ENCODE measurements around the gene SELENOH. TPM values are rescaled to one million over a fixed set of nuclear protein-coding genes. Genes with fewer than 3 reads are reported as not detected.
A peak's percentile ranks its signal among the peaks of the same experiment; 100 is the strongest.

Gene SELENOH
- total and polyA plus RNA-seq, 9 of the 15 experiments (the other 6 are each of a cell fraction or from before 2014, with no cell fraction given): 16.6 to 299 (median 118) TPM

DNA sequence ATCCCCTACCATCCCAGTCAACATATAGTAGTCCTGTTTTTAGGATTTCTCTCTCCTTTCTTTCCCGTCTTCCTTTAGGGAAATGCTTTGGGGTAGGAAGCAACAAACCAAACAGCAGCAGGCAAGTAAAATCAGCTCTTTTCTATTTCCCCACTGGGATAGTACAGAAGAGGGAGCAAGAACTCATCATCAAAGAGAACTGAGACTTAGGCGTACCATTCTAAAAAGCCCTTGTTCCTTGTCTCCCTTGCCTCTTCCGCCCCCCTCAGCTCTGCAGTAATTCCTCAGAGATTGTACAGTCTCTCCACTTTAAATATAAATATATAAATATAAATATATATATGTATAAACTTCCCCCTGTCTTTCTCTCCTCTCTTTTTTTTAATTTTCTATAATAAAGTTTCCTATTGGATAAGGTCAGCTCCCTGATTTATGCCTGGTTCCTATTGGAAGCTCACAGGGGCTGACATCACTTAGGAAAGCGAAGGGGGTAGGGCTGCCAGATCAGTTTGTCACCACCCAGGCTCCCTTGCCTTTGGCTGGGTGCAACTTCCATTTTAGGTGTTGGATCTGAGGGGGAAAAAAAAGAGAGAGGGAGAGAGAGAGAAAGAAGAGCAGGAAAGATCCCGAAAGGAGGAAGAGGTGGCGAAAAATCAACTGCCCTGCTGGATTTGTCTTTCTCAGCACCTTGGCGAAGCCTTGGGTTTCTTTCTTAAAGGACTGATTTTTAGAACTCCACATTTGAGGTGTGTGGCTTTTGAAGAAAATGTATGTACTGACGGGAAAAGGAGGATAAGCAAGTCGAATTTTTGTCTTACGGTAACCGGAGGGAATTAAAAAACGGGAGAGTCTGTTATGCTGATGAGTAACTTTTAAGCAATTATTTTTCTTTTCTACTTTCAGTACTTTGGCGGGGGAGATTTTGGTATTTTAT, 20.3 kb downstream of the SELENOH start, which contains the start of gene CTNND1 (continued):
- TF ChIP-seq, protein P1, sequence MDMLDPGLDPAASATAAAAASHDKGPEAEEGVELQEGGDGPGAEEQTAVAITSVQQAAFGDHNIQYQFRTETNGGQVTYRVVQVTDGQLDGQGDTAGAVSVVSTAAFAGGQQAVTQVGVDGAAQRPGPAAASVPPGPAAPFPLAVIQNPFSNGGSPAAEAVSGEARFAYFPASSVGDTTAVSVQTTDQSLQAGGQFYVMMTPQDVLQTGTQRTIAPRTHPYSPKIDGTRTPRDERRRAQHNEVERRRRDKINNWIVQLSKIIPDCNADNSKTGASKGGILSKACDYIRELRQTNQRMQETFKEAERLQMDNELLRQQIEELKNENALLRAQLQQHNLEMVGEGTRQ (CRISPR knock-in tag; IDR thresholded peaks at IDR 0.05): no peak
- no peak for TF ChIP-seq ZNF41 (CRISPR knock-in tag; conservative IDR thresholded peaks at IDR 0.05)
- TF ChIP-seq, protein P2, sequence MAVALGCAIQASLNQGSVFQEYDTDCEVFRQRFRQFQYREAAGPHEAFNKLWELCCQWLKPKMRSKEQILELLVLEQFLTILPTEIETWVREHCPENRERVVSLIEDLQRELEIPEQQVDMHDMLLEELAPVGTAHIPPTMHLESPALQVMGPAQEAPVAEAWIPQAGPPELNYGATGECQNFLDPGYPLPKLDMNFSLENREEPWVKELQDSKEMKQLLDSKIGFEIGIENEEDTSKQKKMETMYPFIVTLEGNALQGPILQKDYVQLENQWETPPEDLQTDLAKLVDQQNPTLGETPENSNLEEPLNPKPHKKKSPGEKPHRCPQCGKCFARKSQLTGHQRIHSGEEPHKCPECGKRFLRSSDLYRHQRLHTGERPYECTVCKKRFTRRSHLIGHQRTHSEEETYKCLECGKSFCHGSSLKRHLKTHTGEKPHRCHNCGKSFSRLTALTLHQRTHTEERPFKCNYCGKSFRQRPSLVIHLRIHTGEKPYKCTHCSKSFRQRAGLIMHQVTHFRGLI (CRISPR knock-in tag; IDR thresholded peaks at IDR 0.05): no peak
- TF ChIP-seq, protein P3, sequence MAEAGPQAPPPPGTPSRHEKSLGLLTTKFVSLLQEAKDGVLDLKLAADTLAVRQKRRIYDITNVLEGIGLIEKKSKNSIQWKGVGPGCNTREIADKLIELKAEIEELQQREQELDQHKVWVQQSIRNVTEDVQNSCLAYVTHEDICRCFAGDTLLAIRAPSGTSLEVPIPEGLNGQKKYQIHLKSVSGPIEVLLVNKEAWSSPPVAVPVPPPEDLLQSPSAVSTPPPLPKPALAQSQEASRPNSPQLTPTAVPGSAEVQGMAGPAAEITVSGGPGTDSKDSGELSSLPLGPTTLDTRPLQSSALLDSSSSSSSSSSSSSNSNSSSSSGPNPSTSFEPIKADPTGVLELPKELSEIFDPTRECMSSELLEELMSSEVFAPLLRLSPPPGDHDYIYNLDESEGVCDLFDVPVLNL (CRISPR knock-in tag; IDR thresholded peaks at IDR 0.05; ENCODE audit: low read depth): no peak
- no peak for TF ChIP-seq ZFP36 (IDR thresholded peaks at IDR 0.05; ENCODE audit: low read depth, low read length, partially characterized antibody)
- TF ChIP-seq MCM2 (IDR thresholded peaks at IDR 0.05; ENCODE audit: low read depth): no peak
- no peak for TF ChIP-seq ZNF12 (CRISPR knock-in tag; IDR thresholded peaks at IDR 0.05)
- no peak for TF ChIP-seq ZNF197 (CRISPR knock-in tag; IDR thresholded peaks at IDR 0.05; ENCODE audit: low read depth)
- TF ChIP-seq RFX7 (CRISPR knock-in tag; IDR thresholded peaks at IDR 0.05): no peak
- TF ChIP-seq GATA2 (CRISPR knock-in tag; IDR thresholded peaks at IDR 0.05): no peak
- no peak for TF ChIP-seq ZNF431 (CRISPR knock-in tag; IDR thresholded peaks at IDR 0.05)
- no peak for TF ChIP-seq ESRRA (IDR thresholded peaks at IDR 0.05; ENCODE audit: borderline replicate concordance, low read depth)
- no peak for TF ChIP-seq SOX6 (IDR thresholded peaks at IDR 0.05)
- TF ChIP-seq, protein P4, sequence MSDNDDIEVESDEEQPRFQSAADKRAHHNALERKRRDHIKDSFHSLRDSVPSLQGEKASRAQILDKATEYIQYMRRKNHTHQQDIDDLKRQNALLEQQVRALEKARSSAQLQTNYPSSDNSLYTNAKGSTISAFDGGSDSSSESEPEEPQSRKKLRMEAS (CRISPR knock-in tag; IDR thresholded peaks at IDR 0.05): no peak
- no peak for TF ChIP-seq CBX1 (IDR thresholded peaks at IDR 0.05; ENCODE audit: low read depth)
- TF ChIP-seq, protein P5, sequence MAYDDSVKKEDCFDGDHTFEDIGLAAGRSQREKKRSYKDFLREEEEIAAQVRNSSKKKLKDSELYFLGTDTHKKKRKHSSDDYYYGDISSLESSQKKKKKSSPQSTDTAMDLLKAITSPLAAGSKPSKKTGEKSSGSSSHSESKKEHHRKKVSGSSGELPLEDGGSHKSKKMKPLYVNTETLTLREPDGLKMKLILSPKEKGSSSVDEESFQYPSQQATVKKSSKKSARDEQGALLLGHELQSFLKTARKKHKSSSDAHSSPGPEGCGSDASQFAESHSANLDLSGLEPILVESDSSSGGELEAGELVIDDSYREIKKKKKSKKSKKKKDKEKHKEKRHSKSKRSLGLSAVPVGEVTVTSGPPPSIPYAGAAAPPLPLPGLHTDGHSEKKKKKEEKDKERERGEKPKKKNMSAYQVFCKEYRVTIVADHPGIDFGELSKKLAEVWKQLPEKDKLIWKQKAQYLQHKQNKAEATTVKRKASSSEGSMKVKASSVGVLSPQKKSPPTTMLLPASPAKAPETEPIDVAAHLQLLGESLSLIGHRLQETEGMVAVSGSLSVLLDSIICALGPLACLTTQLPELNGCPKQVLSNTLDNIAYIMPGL (CRISPR knock-in tag; IDR thresholded peaks at IDR 0.05): no peak
- TF ChIP-seq, protein P6, sequence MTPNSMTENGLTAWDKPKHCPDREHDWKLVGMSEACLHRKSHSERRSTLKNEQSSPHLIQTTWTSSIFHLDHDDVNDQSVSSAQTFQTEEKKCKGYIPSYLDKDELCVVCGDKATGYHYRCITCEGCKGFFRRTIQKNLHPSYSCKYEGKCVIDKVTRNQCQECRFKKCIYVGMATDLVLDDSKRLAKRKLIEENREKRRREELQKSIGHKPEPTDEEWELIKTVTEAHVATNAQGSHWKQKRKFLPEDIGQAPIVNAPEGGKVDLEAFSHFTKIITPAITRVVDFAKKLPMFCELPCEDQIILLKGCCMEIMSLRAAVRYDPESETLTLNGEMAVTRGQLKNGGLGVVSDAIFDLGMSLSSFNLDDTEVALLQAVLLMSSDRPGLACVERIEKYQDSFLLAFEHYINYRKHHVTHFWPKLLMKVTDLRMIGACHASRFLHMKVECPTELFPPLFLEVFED (CRISPR knock-in tag; conservative IDR thresholded peaks at IDR 0.05): 0 out of 2 replicates have a peak, but pooled peaks have one; percentile 47
- no peak for TF ChIP-seq SMC3 (conservative IDR thresholded peaks at IDR 0.05; ENCODE audit: insufficient read depth, low read depth, low read length)
- peak; percentile 35 for TF ChIP-seq FOSL1 (tag; conservative IDR thresholded peaks at IDR 0.05)
- TF ChIP-seq ZNF75A (CRISPR knock-in tag; IDR thresholded peaks at IDR 0.05): no peak

Data from K562 (cell line).